ENCODE measurements around the gene SEC31A. TPM values are rescaled to one million over a fixed set of nuclear protein-coding genes. Genes with fewer than 3 reads are reported as not detected.
A peak's percentile ranks its signal among the peaks of the same experiment; 100 is the strongest.

SEC31A gene
- total and polyA plus RNA-seq, 2 experiments from 2014 or later: 147 to 252 TPM

DNA sequence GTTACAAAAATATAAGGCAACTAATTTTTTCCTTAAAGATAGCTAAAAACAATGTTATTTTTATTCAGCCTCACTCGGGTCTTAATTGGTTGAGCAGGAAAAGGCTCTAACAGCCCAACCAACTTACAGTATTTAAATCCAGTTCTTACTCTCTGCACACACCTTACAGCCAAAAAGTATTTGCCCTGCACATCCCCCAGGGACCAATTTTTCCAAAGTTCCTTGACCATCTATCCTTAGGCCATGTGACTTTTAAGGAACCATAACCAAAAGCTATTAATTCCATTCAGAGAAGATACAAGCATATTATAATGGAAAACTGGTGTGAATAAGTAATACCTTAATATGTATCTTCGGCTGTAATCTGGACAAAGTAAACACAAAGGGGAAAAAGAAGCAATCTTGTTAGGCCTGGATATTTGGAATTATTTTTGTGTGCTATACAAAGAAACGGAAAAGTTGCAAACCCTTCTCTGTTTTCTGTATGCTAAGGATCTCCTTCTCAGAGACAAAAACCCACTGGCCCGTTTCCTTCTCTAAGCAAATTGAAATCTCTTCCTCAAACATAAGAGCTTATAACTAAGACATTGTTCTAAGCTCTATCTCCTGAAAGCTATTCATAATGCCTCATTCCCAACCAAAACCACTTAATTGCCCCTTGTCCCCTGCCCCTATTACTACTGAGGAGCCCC is 8.6 kb upstream of the SEC31A start:
- Histone ChIP-seq H3K36me3 (peaks cover 12% of the 10 kb centered on the region), H3K4me1 (ENCODE audit: low read depth) (peaks cover 14% of the 10 kb centered on the region), H3K4me3 (peak overlapping the region; percentile 73), H3K27me3 (no peaks in the 10 kb centered on the region), H3K27ac (peak overlapping the region; percentile 97), H3K9me3 (ENCODE audit: low read depth) (no peaks in the 10 kb centered on the region)
- DNase-seq (ENCODE audit: low read depth in 1 of 2, low spot score in 1 of 2): peak; percentile 4 to 16
- TF ChIP-seq CTCF (IDR thresholded peaks at IDR 0.05; ENCODE audit: low read depth, low read length): no peak

DNA sequence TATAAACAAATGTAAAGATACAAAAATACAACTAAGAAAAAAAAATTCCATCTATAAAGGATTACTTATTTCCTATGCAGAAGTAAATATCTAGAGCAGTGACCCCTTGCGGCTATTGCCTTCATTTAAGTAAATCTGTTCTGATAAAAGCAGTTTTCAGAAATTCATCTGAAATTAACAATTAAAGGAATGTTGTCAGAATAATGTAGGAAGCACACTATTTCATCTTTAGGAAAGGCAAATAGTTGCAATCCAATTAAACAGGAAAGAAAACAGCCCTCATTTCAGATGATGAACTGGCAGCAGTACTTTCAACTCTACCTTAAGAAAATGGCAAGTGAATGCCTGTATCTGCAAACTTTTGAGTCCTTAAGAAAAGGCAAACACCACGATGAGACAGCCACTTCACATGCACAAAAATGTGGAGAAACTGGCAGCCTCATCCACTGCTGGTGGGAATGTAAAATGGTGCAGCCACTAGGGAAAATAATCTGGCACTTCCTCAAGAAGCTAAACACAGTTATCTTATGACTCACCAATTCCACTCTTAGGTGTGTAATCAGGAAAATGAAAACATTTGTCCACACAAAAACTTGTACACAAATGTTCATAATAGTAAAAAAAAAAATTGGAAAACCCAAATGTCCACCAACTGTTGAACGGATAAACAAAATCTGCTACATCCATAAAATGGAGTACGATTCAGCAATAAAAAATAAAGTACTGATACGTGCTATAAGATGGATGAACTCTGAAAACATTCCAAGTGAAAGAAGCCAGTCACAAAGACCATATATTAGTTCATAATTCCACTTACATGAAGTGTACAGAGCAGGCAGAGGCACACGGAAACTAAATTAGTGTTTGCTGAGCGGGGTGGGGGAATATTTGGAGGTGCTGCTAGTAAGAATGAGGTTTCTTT is 7.6 kb upstream of the SEC31A start:
- Histone ChIP-seq H3K27me3 (no peaks in the 10 kb centered on the region), H3K27ac (peak overlapping the region; percentile 46), H3K9me3 (ENCODE audit: low read depth) (no peaks in the 10 kb centered on the region), H3K36me3 (peaks cover 17% of the 10 kb centered on the region), H3K4me1 (ENCODE audit: low read depth) (peaks cover 14% of the 10 kb centered on the region), H3K4me3 (peak overlapping the region; percentile 73)
- peak in 1 of 2 donors; percentile 92 for DNase-seq (ENCODE audit: low read depth in 1 of 2, low spot score in 1 of 2)
- TF ChIP-seq CTCF (IDR thresholded peaks at IDR 0.05; ENCODE audit: low read depth, low read length): peak; percentile 31

DNA sequence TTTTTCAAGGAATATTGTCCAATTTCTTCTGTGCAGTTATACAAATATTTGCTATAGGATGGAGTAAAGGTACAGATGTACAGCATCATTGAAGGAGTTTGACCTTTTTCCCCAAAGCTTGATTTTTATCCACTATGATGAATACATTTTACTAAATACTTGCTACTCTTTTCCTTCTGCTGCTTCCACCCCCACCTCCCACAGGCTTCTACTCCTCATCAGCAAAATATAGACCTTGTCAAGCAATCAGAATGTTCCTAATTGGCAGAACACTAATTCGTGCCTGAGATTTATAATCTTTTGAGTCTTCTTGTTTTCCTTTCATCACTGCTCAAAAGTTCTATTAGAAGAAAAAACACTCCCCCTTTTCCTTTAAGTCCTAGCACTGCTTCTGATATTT is 5.8 kb upstream of the SEC31A start:
- no peaks in the 10 kb centered on the region for H3K9me3 ChIP-seq (ENCODE audit: low read depth)
- H3K36me3 ChIP-seq: peaks cover 25% of the 10 kb centered on the region
- no peak overlapping the region for H3K4me3 ChIP-seq
- DNase-seq (ENCODE audit: low read depth in 1 of 2, low spot score in 1 of 2): no peak
- no peaks in the 10 kb centered on the region for H3K27me3 ChIP-seq
- no peak overlapping the region for H3K27ac ChIP-seq
- no peak for TF ChIP-seq CTCF (IDR thresholded peaks at IDR 0.05; ENCODE audit: low read depth, low read length)
- H3K4me1 ChIP-seq (ENCODE audit: low read depth): peaks cover 18% of the 10 kb centered on the region

DNA sequence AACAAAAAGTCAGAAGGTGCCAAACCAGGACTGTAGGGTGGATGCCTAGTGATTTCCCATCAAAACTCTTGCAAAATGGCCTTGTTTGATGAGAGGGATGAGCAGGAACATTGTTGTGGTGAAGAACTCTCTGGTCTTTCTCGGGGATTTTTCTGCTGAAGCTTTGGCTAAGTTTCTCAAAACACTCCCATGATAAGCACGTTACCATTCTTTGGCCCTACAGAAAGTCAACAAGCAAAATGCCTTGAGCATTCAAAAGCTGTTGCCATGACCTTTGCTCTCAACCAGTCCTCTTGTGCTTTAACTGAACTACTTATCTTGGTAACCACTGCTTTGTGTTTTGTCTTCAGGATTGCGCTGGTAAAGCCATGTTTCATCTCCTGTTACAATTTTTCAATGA is 3.0 kb upstream of the SEC31A start:
- Histone ChIP-seq H3K36me3 (peaks cover 25% of the 10 kb centered on the region), H3K27me3 (no peaks in the 10 kb centered on the region), H3K27ac (no peak overlapping the region), H3K9me3 (ENCODE audit: low read depth) (no peaks in the 10 kb centered on the region), H3K4me3 (no peak overlapping the region), H3K4me1 (ENCODE audit: low read depth) (peaks cover 21% of the 10 kb centered on the region)
- TF ChIP-seq CTCF (IDR thresholded peaks at IDR 0.05; ENCODE audit: low read depth, low read length): no peak
- DNase-seq (ENCODE audit: low read depth in 1 of 2, low spot score in 1 of 2): peak in 1 of 2 donors; percentile 77

DNA sequence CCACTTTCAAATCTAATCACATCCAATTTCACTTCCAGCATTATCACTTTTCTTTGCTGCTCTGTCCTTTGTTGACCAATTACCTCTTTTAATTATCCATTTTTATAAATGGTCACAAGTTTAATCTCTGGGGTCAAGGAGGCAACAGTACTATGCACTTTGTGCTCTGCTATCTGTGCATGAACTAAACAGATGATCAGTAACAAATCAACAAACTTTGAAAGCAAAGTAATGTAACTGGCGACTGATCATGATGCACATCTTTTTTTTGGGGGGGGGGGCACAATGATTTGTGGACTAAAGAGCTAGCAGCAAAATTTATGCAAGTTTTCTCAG is 1.5 kb upstream of the SEC31A start:
- Histone ChIP-seq H3K9me3 (ENCODE audit: low read depth) (no peaks in the 10 kb centered on the region), H3K36me3 (peaks cover 19% of the 10 kb centered on the region), H3K27ac (peak overlapping the region; percentile 97), H3K4me1 (ENCODE audit: low read depth) (peaks cover 15% of the 10 kb centered on the region), H3K27me3 (no peaks in the 10 kb centered on the region), H3K4me3 (no peak overlapping the region)
- TF ChIP-seq CTCF (IDR thresholded peaks at IDR 0.05; ENCODE audit: low read depth, low read length): no peak
- DNase-seq (ENCODE audit: low read depth in 1 of 2, low spot score in 1 of 2): no peak

Measured in cardiac muscle cell (in vitro differentiated cells and primary cell).